K562 (cell line): ENCODE data around the gene NUTM1. TPM values are rescaled to one million over a fixed set of nuclear protein-coding genes. Genes with fewer than 3 reads are reported as not detected.

Experiments
- ATAC-seq: fragments of 200-7000 bp; cut with Tn5 transposase; 3 replicates; pipeline ENCODE4 v1.9.1; 2020; ENCODE audit warnings: moderate library complexity
- BruUV-seq: library from RNA; stranded (reverse); fragments of 400-500 nt; replicated peaks from 2 replicates; lab custom pipeline; 2021; lab: Mats Ljungman, UMichigan
- CTCF ChIA-PET: fragments of 300-600 bp; formaldehyde crosslinking; extraction: SDS; loops from one replicate; lab custom pipeline; 2021; ENCODE audit warnings: low intra/inter-chr PET ratio; lab: Yijun Ruan, JAX
- POLR2A ChIA-PET: fragments of 300-600, 350-650 bp; sonication (Branson Sonifier 250); formaldehyde crosslinking; extraction: SDS; loops from one replicate; lab custom pipeline; 2021; ENCODE audit warnings: antibody characterized with exemption, inconsistent platforms; lab: Yijun Ruan, JAX
- DNase-seq, 4 experiments: peaks; one replicate each; pipeline versions ENCODE4 v3.0.0 to v3.0.0-alpha.2; 2011 to 2018; ENCODE audit warnings: low spot score in 3 of 4, mixed read lengths in 3 of 4; ENCODE audit errors: extremely low read depth in 1 of 4
- FAIRE-seq: peaks from 2 replicates; lab custom pipeline; 2011; peaks lifted over from hg19 to GRCh38; lab: Jason Lieb, UNC
- H2AFZ ChIP-seq: 2 replicates; pipeline ENCODE4 v1.6.0; 2011; ENCODE audit warnings: low read depth, low read length, control low read depth, inconsistent platforms
- H3K27ac ChIP-seq: fragments of 200-600 bp; 3 replicates; pipeline ENCODE4 v1.8.0; 2011; ENCODE audit warnings: low read depth, mild to moderate bottlenecking, control low read depth, inconsistent platforms, low read length, moderate library complexity, mixed read lengths; ENCODE audit errors: extremely low read depth
- H3K27me3 ChIP-seq, 2 experiments: fragments of 300-600 bp in 1 of 2; 2 replicates in 1 of 2; 3 replicates in 1 of 2; pipeline versions ENCODE4 v1.6.0 to v1.8.0; 2011; ENCODE audit warnings: inconsistent platforms in 2 of 2, low read length in 2 of 2, mild to moderate bottlenecking in 1 of 2, mixed read lengths in 1 of 2, moderate library complexity in 1 of 2; ENCODE audit not compliant: control insufficient read depth in 2 of 2, insufficient read depth in 2 of 2
- H3K36me3 ChIP-seq: fragments of 300-600 bp; 3 replicates; pipeline ENCODE4 v1.8.0; 2011; ENCODE audit warnings: mild to moderate bottlenecking, low read length, inconsistent platforms; ENCODE audit not compliant: control insufficient read depth, insufficient read depth
- H3K4me1 ChIP-seq, 2 experiments: fragments of 200-600 bp in 1 of 2; replicated peaks in 1 of 2; 2 replicates in 1 of 2; 3 replicates in 1 of 2; pipeline versions ENCODE4 v1.5.1 to v1.8.0; 2011; ENCODE audit warnings: inconsistent platforms in 2 of 2, low read length in 2 of 2, mild to moderate bottlenecking in 1 of 2, mixed read lengths in 1 of 2, moderate library complexity in 1 of 2; ENCODE audit not compliant: control insufficient read depth in 2 of 2, insufficient read depth in 2 of 2
- H3K4me2 ChIP-seq: 2 replicates; pipeline ENCODE4 v1.6.1; 2011; ENCODE audit warnings: low read length, control low read depth, inconsistent platforms, mixed read lengths; ENCODE audit not compliant: insufficient read depth
- H3K4me3 ChIP-seq: fragments of 200-600 bp; sonication (generic), shearing (Covaris generic); 2 replicates; pipeline ENCODE4 v1.5.1; 2016; ENCODE audit warnings: control low read depth, inconsistent platforms
- H3K79me2 ChIP-seq: fragments of 200-600 bp; 3 replicates; pipeline ENCODE4 v1.8.0; 2011; ENCODE audit warnings: low read length, inconsistent platforms; ENCODE audit not compliant: control insufficient read depth, insufficient read depth
- H3K9ac ChIP-seq, 2 experiments: 2 replicates each; pipeline versions ENCODE4 v1.6.0 to v1.6.1; 2011; ENCODE audit warnings: low read depth in 2 of 2, low read length in 2 of 2, control low read depth in 1 of 2, inconsistent platforms in 1 of 2, mild to moderate bottlenecking in 1 of 2, mixed read lengths in 1 of 2; ENCODE audit not compliant: insufficient read depth in 1 of 2
- H3K9me1 ChIP-seq: one replicate; pipeline ENCODE4 v1.6.0; 2011; ENCODE audit warnings: inconsistent platforms, mild to moderate bottlenecking, low read length, moderate library complexity; ENCODE audit not compliant: control insufficient read depth, insufficient read depth
- H3K9me3 ChIP-seq: replicated peaks from 2 replicates; pipeline ENCODE4 v1.5.1; 2011; ENCODE audit warnings: low read depth, low read length, inconsistent platforms; ENCODE audit not compliant: control insufficient read depth, insufficient read depth
- H4K20me1 ChIP-seq: replicated peaks from 2 replicates; pipeline ENCODE4 v1.6.1; 2011; ENCODE audit warnings: low read length, inconsistent platforms, mixed read lengths; ENCODE audit not compliant: control insufficient read depth, insufficient read depth
- CBFA2T2 ChIP-seq: fragments of 450-650 bp; conservative IDR thresholded peaks from 2 replicates; pipeline ENCODE4 v1.6.1; 2017; ENCODE audit warnings: mild to moderate bottlenecking
- CHD4 ChIP-seq: fragments of 200-600 bp; sonication (generic); IDR thresholded peaks from 3 replicates; pipeline ENCODE4 v1.6.1; 2012; ENCODE audit warnings: low read depth, mild to moderate bottlenecking, mixed read lengths, low read length, inconsistent platforms; ENCODE audit not compliant: insufficient read depth, insufficient replicate concordance, poor library complexity, severe bottlenecking
- CTCF ChIP-seq, 3 experiments: IDR thresholded peaks in 2 of 3; conservative IDR thresholded peaks in 1 of 3; 2 replicates each; pipeline ENCODE4 v1.5.1; 2011 to 2012; ENCODE audit warnings: low read length in 3 of 3, mild to moderate bottlenecking in 3 of 3, control low read depth in 2 of 3, improper control_type of control experiment in 1 of 3, inconsistent platforms in 1 of 3, low read depth in 1 of 3, mixed read lengths in 1 of 3, moderate library complexity in 1 of 3; ENCODE audit not compliant: insufficient read depth in 2 of 3
- NELFE ChIP-seq: IDR thresholded peaks from 2 replicates; pipeline ENCODE4 v1.6.1; 2011; ENCODE audit warnings: mild to moderate bottlenecking; ENCODE audit not compliant: insufficient read depth, insufficient read length
- PKNOX1 ChIP-seq: fragments of 450-650 bp; IDR thresholded peaks from 2 replicates; pipeline ENCODE4 v1.6.1; 2016
- POLR2A ChIP-seq: fragments of 450-650 bp; conservative IDR thresholded peaks from 2 replicates; pipeline ENCODE4 v1.6.1; 2016
- SP1 ChIP-seq: sonication (generic); formaldehyde crosslinking; IDR thresholded peaks from 2 replicates; pipeline ENCODE4 v1.8.1; 2022; ENCODE audit warnings: mild to moderate bottlenecking, missing genetic modification reagents
- XRCC4 ChIP-seq: IDR thresholded peaks from one replicate; pipeline ENCODE4 v1.6.1; 2011; ENCODE audit not compliant: insufficient read depth, insufficient read length; ENCODE audit errors: extremely low read depth
- WGBS: fragments of 100-300 bp; shearing (Covaris generic); methylation state at CpG from one replicate; pipeline ENCODE4 v1.1.6; 2016; ENCODE audit warnings: low coverage, mixed read lengths; ENCODE audit not compliant: insufficient coverage; ENCODE audit errors: missing lambda C conversion rate; 5-methylcytosine and 5-hydroxymethylcytosine counted together
- in situ Hi-C: fragments of 300-500 bp; cut with MboI; formaldehyde crosslinking; loops from 4 replicates; pipeline ENCODE4 v1.15.0; 2018; ENCODE audit warnings: inconsistent platforms, mixed read lengths
- intact Hi-C: fragments of 100-400 bp; cut with micrococcal nuclease; formaldehyde crosslinking; loops from 2 replicates; pipeline ENCODE4 v1.14.2; 2022
- polyA plus RNA-seq, 8 experiments: library from polyadenylated mRNA; depleted of rRNA in 4 of 8; stranded (reverse) in 5 of 8; unstranded in 3 of 8; fragments of >200 nt; fragmentation: Nextera tagmentation in 2 of 8; fragmentation: Illumina TruSeq in 1 of 8; extraction: Ambion mirVana in 2 of 8; extraction: Trizol in 1 of 8; gene quantifications; 2 replicates each; pipeline versions ENCODE4 v1.2.1 to v1.2.3, GENCODE V29; 2011 to 2014; ENCODE audit warnings: inconsistent platforms in 1 of 8, missing spikeins in 1 of 8
- total RNA-seq, 7 experiments: library from RNA; depleted of rRNA in 6 of 7; stranded (reverse); fragments of >200 nt in 6 of 7; fragmentation: Illumina TruSeq in 2 of 7; extraction: Trizol in 2 of 7; gene quantifications; 2 replicates each; pipeline versions ENCODE4 v1.2.1 to v1.2.3, GENCODE V29; 2011 to 2021; ENCODE audit warnings: low replicate concordance in 1 of 7

The NUTM1 gene
- total and polyA plus RNA-seq, 9 of the 15 experiments (the other 6 are each of a cell fraction or from before 2014, with no cell fraction given), result 0.01 to 0.05 (median 0.04) TPM; not detected in 4

DNA sequence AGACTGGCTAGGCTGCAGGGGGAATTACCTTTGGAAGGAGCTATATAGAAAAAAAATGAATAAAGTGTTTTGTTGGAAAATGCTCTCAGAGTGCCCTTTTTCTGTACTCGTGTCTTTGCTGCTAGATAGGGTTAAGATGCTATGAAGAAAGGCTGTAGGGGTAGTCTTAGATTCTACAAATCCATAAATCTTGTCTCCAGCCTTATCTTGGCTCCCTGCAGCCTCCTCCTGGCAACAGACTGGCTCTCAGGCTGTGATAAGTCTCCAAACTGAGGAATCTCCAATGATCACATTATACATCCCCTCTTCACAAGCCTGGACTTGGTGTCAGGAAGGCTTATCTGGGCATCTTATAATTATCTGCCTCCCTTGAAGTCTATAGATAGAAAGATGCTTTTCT lies 14.5 kb downstream of the NUTM1 start (continued):
- TF ChIP-seq PKNOX1 (peak; percentile 62), CBFA2T2 (peak; percentile 55)

DNA sequence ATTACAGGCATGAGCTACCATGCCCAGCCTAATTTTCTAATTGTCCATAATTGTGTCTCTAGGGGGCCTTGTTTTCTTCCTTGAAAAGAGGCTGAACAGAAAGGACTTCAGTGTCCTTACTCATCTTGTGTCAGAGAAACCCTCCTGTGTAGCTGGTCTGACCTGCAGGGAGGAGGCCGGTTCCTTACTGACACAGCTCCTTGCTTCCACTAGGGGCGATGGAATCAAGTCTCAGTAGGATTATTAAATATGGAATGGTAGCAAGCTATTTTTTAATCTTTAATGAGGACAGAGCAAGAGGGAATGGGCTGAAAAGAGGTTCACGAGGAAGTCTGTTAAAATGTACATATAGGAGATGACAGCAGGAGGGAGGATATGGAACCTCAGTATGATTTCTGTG lies 15.3 kb downstream of the NUTM1 start:
- peak; percentile 85 for ATAC-seq
- no peak overlapping the region for H3K4me2 ChIP-seq
- no peaks in the 10 kb centered on the region for H4K20me1 ChIP-seq
- H3K9me1 ChIP-seq, result no peaks in the 10 kb centered on the region
- TF ChIP-seq NELFE (no peak), XRCC4 (no peak), CHD4 (no peak), POLR2A (no peak), SP1 (no peak), CTCF (IDR thresholded peaks at IDR 0.05 in 2 of 3, conservative IDR thresholded peaks at IDR 0.05 in 1 of 3; ENCODE audit: insufficient read depth in 2 of 3, low read depth in 1 of 3, low read length in 3 of 3) (peak; percentile 51 to 56 (median 52); a peak in 5 of 6 replicates)
- H3K4me1 ChIP-seq, result peaks cover 0 to 2% of the 10 kb centered on the region in 2 experiments; a peak in 1 of 5 replicates
- CTCF ChIA-PET, result interaction anchor here (0.7 to 1.0 kb wide), 2 partner anchors 14 to 117 kb away, joined by 3 to 4 read pairs; no protein-coding TSS in a partner anchor
- H3K27ac ChIP-seq, result no peak overlapping the region
- H3K9ac ChIP-seq, result no peak overlapping the region
- no peak overlapping the region for H3K4me3 ChIP-seq
- H3K9me3 ChIP-seq, result no peaks in the 10 kb centered on the region
- H3K27me3 ChIP-seq, result peaks cover 0 to 5% of the 10 kb centered on the region in 2 experiments; a peak in 2 of 5 replicates
- in situ Hi-C loops, result no loop called here
- WGBS, result 33% methylated on average over 3 of the region's 3 CpGs
- POLR2A ChIA-PET, result interaction anchor here (0.8 to 2.2 kb wide), 5 partner anchors 8 to 33 kb away, joined by 3 to 8 read pairs (median 3); partner anchors contain the start of gene LPCAT4
- no peak overlapping the region for H2AFZ ChIP-seq
- H3K36me3 ChIP-seq, result peaks cover 36% of the 10 kb centered on the region; the same call in 2 of the 3 replicates
- no TSS peak for BruUV-seq
- intact Hi-C loops, result no loop called here
- peak; percentile 65 for FAIRE-seq
- peak in 3 of 4 experiments; percentile 56 to 61 (median 57) for DNase-seq
- H3K79me2 ChIP-seq, result no peaks in the 10 kb centered on the region
